H1 (cell line): ENCODE measurements around the gene CNOT8. TPM values are rescaled to one million over a fixed set of nuclear protein-coding genes. Genes with fewer than 3 reads are reported as not detected.

Source experiments
- CTCF ChIA-PET: fragments of 300-600 bp; sonication (Branson Sonifier 250); formaldehyde crosslinking; loops from one replicate; lab custom pipeline; 2021; ENCODE audit not compliant: partially characterized antibody; lab: Charles Lee
- POLR2A ChIA-PET: fragments of 300-600 bp; sonication (Branson Sonifier 250); formaldehyde crosslinking; loops from one replicate; lab custom pipeline; 2021; ENCODE audit warnings: inconsistent platforms; ENCODE audit not compliant: partially characterized antibody; lab: Charles Lee
- DNase-seq, 2 experiments: peaks; one replicate each; pipeline versions ENCODE4 v3.0.0 to v3.0.0-alpha.2; 2010 to 2022; ENCODE audit warnings: low spot score in 2 of 2, low read depth in 1 of 2, mixed read lengths in 1 of 2
- FAIRE-seq: peaks from 2 replicates; lab custom pipeline; 2011; peaks lifted over from hg19 to GRCh38; lab: Jason Lieb, UNC
- H2AFZ ChIP-seq: 2 replicates; pipeline ENCODE4 v1.8.1; 2012; ENCODE audit warnings: low read length, inconsistent platforms
- H2AK5ac ChIP-seq: 2 replicates; pipeline ENCODE4 v1.6.1; 2013; ENCODE audit warnings: low read depth, low read length
- H2BK120ac ChIP-seq: replicated peaks from 2 replicates; pipeline ENCODE3; 2013; ENCODE audit warnings: low read depth, low read length, inconsistent platforms
- H2BK12ac ChIP-seq: 2 replicates; pipeline ENCODE4 v1.6.1; 2013; ENCODE audit warnings: low read depth, low read length
- H2BK15ac ChIP-seq: 2 replicates; pipeline ENCODE4 v1.6.1; 2013; ENCODE audit warnings: low read length
- H2BK20ac ChIP-seq: 2 replicates; pipeline ENCODE4 v1.6.1; 2013; ENCODE audit warnings: low read length
- H2BK5ac ChIP-seq: 2 replicates; pipeline ENCODE4 v1.6.1; 2013; ENCODE audit warnings: low read depth, low read length
- H3K14ac ChIP-seq: 2 replicates; pipeline ENCODE4 v1.6.1; 2013; ENCODE audit warnings: inconsistent platforms; ENCODE audit not compliant: insufficient read length
- H3K18ac ChIP-seq: 2 replicates; pipeline ENCODE4 v1.6.1; 2013; ENCODE audit warnings: low read length; ENCODE audit errors: extremely low read depth
- H3K23ac ChIP-seq: 2 replicates; pipeline ENCODE4 v1.6.1; 2013; ENCODE audit warnings: inconsistent platforms; ENCODE audit not compliant: insufficient read length
- H3K23me2 ChIP-seq: 2 replicates; pipeline ENCODE4 v1.6.1; 2013; ENCODE audit warnings: low read depth, low read length
- H3K27ac ChIP-seq: 2 replicates; pipeline ENCODE4 v1.6.1; 2011; ENCODE audit warnings: low read depth, low read length, inconsistent platforms
- H3K27me3 ChIP-seq, 4 experiments: replicated peaks in 1 of 4; 1 replicate in 1 of 4; 2 replicates in 3 of 4; pipeline versions ENCODE4 v1.6.1 to v1.8.1; 2011 to 2013; ENCODE audit warnings: low read length in 3 of 4, mild to moderate bottlenecking in 3 of 4, inconsistent platforms in 2 of 4, mixed read lengths in 2 of 4, moderate library complexity in 1 of 4; ENCODE audit not compliant: control insufficient read depth in 3 of 4, insufficient read depth in 3 of 4; ENCODE audit errors: extremely low read depth in 1 of 4
- H3K36me3 ChIP-seq, 4 experiments: 2 replicates each; pipeline versions ENCODE4 v1.6.1 to v1.8.1; 2011 to 2013; ENCODE audit warnings: mild to moderate bottlenecking in 4 of 4, low read length in 3 of 4, moderate library complexity in 2 of 4, control low read depth in 1 of 4, inconsistent platforms in 1 of 4; ENCODE audit not compliant: insufficient read depth in 4 of 4, control insufficient read depth in 2 of 4
- H3K4ac ChIP-seq: replicated peaks from 2 replicates; pipeline ENCODE3; 2013; ENCODE audit warnings: low read length, low read depth, mixed read lengths, inconsistent platforms; ENCODE audit not compliant: insufficient read length
- H3K4me1 ChIP-seq, 4 experiments: replicated peaks in 1 of 4; 1 replicate in 1 of 4; 2 replicates in 3 of 4; pipeline versions ENCODE4 v1.6.1 to v1.8.1; 2011 to 2013; ENCODE audit warnings: low read length in 3 of 4, inconsistent platforms in 2 of 4, mixed read lengths in 1 of 4; ENCODE audit not compliant: insufficient read depth in 4 of 4, control insufficient read depth in 3 of 4
- H3K4me2 ChIP-seq, 2 experiments: 2 replicates each; pipeline versions ENCODE4 v1.6.1 to v1.8.1; 2011 to 2013; ENCODE audit warnings: low read depth in 2 of 2, low read length in 2 of 2, control low read depth in 1 of 2, inconsistent platforms in 1 of 2, mild to moderate bottlenecking in 1 of 2; ENCODE audit not compliant: insufficient read depth in 1 of 2
- H3K4me3 ChIP-seq, 4 experiments: fragments of 200-600, 300-600 bp in 1 of 4; sonication (generic), shearing (Covaris generic), sonication (Bioruptor Twin) in 1 of 4; 2 replicates each; pipeline versions ENCODE4 v1.5.1 to v1.8.1; 2011 to 2016; ENCODE audit warnings: low read length in 4 of 4, low read depth in 3 of 4, control low read depth in 2 of 4, inconsistent platforms in 2 of 4, mild to moderate bottlenecking in 2 of 4, mixed read lengths in 1 of 4, moderate library complexity in 1 of 4; ENCODE audit not compliant: insufficient read depth in 2 of 4; ENCODE audit errors: extremely low read depth in 1 of 4
- H3K56ac ChIP-seq: replicated peaks from 2 replicates; pipeline ENCODE3; 2013; ENCODE audit warnings: low read depth, mild to moderate bottlenecking, mixed read lengths, low read length, inconsistent platforms; ENCODE audit not compliant: insufficient read length
- H3K79me1 ChIP-seq: 2 replicates; pipeline ENCODE4 v1.6.1; 2013; ENCODE audit warnings: low read depth, low read length, control low read depth
- H3K79me2 ChIP-seq, 2 experiments: 2 replicates each; pipeline versions ENCODE4 v1.6.1 to v1.8.1; 2012 to 2013; ENCODE audit warnings: low read length in 2 of 2, mild to moderate bottlenecking in 2 of 2, inconsistent platforms in 1 of 2; ENCODE audit not compliant: insufficient read depth in 2 of 2, control insufficient read depth in 1 of 2
- H3K9ac ChIP-seq, 4 experiments: replicated peaks in 1 of 4; 1 replicate in 1 of 4; 2 replicates in 3 of 4; pipeline versions ENCODE4 v1.6.1 to v1.8.1; 2011 to 2013; ENCODE audit warnings: low read depth in 3 of 4, low read length in 3 of 4, control low read depth in 2 of 4, mild to moderate bottlenecking in 2 of 4, moderate library complexity in 2 of 4, inconsistent platforms in 1 of 4; ENCODE audit errors: extremely low read depth in 1 of 4
- H3K9me3 ChIP-seq, 2 experiments: 2 replicates each; pipeline versions ENCODE4 v1.6.1 to v1.8.1; 2012 to 2013; ENCODE audit warnings: mild to moderate bottlenecking in 2 of 2, moderate library complexity in 2 of 2, control low read depth in 1 of 2, inconsistent platforms in 1 of 2, low read depth in 1 of 2, low read length in 1 of 2, mixed read lengths in 1 of 2; ENCODE audit not compliant: insufficient read depth in 2 of 2
- H4K20me1 ChIP-seq, 2 experiments: replicated peaks in 1 of 2; 2 replicates each; pipeline versions ENCODE3 to v1.8.1; 2011 to 2013; ENCODE audit warnings: inconsistent platforms in 2 of 2, low read length in 2 of 2, mild to moderate bottlenecking in 1 of 2; ENCODE audit not compliant: insufficient read depth in 2 of 2, control insufficient read depth in 1 of 2
- H4K5ac ChIP-seq: 2 replicates; pipeline ENCODE4 v1.6.1; 2013; ENCODE audit warnings: low read length, low read depth, mixed read lengths, inconsistent platforms; ENCODE audit not compliant: insufficient read length
- H4K8ac ChIP-seq: 2 replicates; pipeline ENCODE4 v1.8.0; 2013; ENCODE audit warnings: mild to moderate bottlenecking, moderate library complexity, low read length, inconsistent platforms; ENCODE audit not compliant: insufficient read depth; ENCODE audit errors: extremely low read depth
- H4K91ac ChIP-seq: replicated peaks from 2 replicates; pipeline ENCODE3; 2013; ENCODE audit warnings: low read length, mixed read lengths, inconsistent platforms; ENCODE audit not compliant: insufficient read length
- EZH2 ChIP-seq: fragments of 200-600 bp; sonication (generic); IDR thresholded peaks from 2 replicates; pipeline ENCODE4 v1.7.1; 2012; ENCODE audit warnings: low read depth, mild to moderate bottlenecking, moderate library complexity, low read length, inconsistent platforms; ENCODE audit not compliant: severe bottlenecking
- WGBS, 2 experiments: shearing (Covaris generic) in 1 of 2; methylation state at CpG; one replicate each; pipeline versions ENCODE4 v1.1.6 to v1.1.7; 2013 to 2015; ENCODE audit warnings: low lambda C conversion rate in 2 of 2, mixed read lengths in 2 of 2, inconsistent platforms in 1 of 2, low coverage in 1 of 2, missing lambda C conversion rate in 1 of 2; ENCODE audit not compliant: insufficient replicate concordance in 2 of 2, insufficient coverage in 1 of 2, insufficient read length in 1 of 2; ENCODE audit errors: extremely low coverage in 1 of 2, missing lambda C conversion rate in 1 of 2; 5-methylcytosine and 5-hydroxymethylcytosine counted together
- polyA plus RNA-seq, 7 experiments: library from polyadenylated mRNA; depleted of rRNA in 3 of 7; stranded (reverse) in 5 of 7; unstranded in 2 of 7; fragments of >200 nt in 5 of 7; fragments of 200-250 nt in 2 of 7; gene quantifications; 1 replicate in 5 of 7; 2 replicates in 1 of 7; 4 replicates in 1 of 7; pipeline versions ENCODE4 v1.2.1 to v1.2.3, GENCODE V29; 2011 to 2013; ENCODE audit warnings: missing spikeins in 2 of 7, mixed read lengths in 2 of 7
- total RNA-seq: library from RNA; stranded (reverse); fragmentation: NEBNext Ultra II Directional; extraction: Animal tissue kit (Norgen Biotek cat#: 25700); gene quantifications from 2 replicates; pipeline ENCODE4 v1.2.1, GENCODE V29; 2021

CNOT8 gene
- total and polyA plus RNA-seq, 2 of the 8 experiments (the other 6 are each of a cell fraction or from before 2014, with no cell fraction given): 36.4 to 62.9 TPM

- H4K20me1 ChIP-seq: no peaks in the 10 kb centered on the region
- CTCF ChIA-PET: interaction anchor here (0.9 to 2.2 kb wide), 4 partner anchors 9 to 339 kb away, joined by 3 to 9 read pairs (median 5); no protein-coding TSS in a partner anchor
- no peaks in the 10 kb centered on the region for H3K9me3 ChIP-seq
- no peak overlapping the region for H3K27ac ChIP-seq
- H3K9ac ChIP-seq: no peak overlapping the region
- no peak overlapping the region for H2AFZ ChIP-seq
- no peaks in the 10 kb centered on the region for H3K27me3 ChIP-seq
- no peak overlapping the region for H2BK5ac ChIP-seq
- FAIRE-seq (no peak), DNase-seq (no peak)
- H3K4me1 ChIP-seq: peaks cover 0 to 3% (median 0%) of the 10 kb centered on the region in 4 experiments; a peak in 2 of 7 replicates
- no peak overlapping the region for H4K8ac ChIP-seq
- no peak overlapping the region for H3K56ac ChIP-seq
- H3K79me2 ChIP-seq: no peaks in the 10 kb centered on the region
- no peaks in the 10 kb centered on the region for H3K23me2 ChIP-seq
- H3K18ac ChIP-seq: no peak overlapping the region
- H2BK20ac ChIP-seq: no peak overlapping the region
- H2BK120ac ChIP-seq: no peak overlapping the region
- no peaks in the 10 kb centered on the region for H3K79me1 ChIP-seq
- no peak overlapping the region for H3K4me3 ChIP-seq
- H3K4ac ChIP-seq: no peak overlapping the region
- no peak overlapping the region for H2BK15ac ChIP-seq
- no peaks in the 10 kb centered on the region; a peak in 3 of 8 replicates for H3K36me3 ChIP-seq
- H3K23ac ChIP-seq: no peak overlapping the region
- no peak overlapping the region for H4K91ac ChIP-seq
- no peak for TF ChIP-seq EZH2
- H3K14ac ChIP-seq: no peak overlapping the region
- no peak overlapping the region for H2BK12ac ChIP-seq
- 87% methylated on average over 6 of the region's 6 CpGs; no CpG with 5 or more reads in 1 of the 2 experiments for WGBS, 2 experiments
- H3K4me2 ChIP-seq: no peak overlapping the region
- POLR2A ChIA-PET: interaction anchor here (1.3 to 1.9 kb wide), 2 partner anchors 11 to 21 kb away, joined by 3 to 4 read pairs; partner anchors contain the start of gene CNOT8
- H2AK5ac ChIP-seq: no peak overlapping the region
- H4K5ac ChIP-seq: no peak overlapping the region
Observed at GRCh38 chr5:154837009-154837901, 21.2 kb upstream of the CNOT8 start.
